OCI-M2 (cell line): Measurements from ENCODE around the gene RIPOR2.

Experiments used
- DNase-seq: peaks from one replicate; lab custom pipeline; 2025; ENCODE audit not compliant: unreplicated experiment; lab: John Stamatoyannopoulos, UW

The RIPOR2 gene

GRCh38 chr6:24851086-24851485 lies 84.7 kb downstream of the RIPOR2 start:
- DNase-seq = no peak

GRCh38 chr6:24849713-24850112 lies 86.0 kb downstream of the RIPOR2 start:
- DNase-seq = no peak

- DNase-seq = no peak
Measured at GRCh38 chr6:24848461-24848860, 87.3 kb downstream of the RIPOR2 start.

GRCh38 chr6:24847402-24847801 lies 88.4 kb downstream of the RIPOR2 start:
- DNase-seq = no peak

GRCh38 chr6:24845578-24845977 lies 90.2 kb downstream of the RIPOR2 start:
- DNase-seq = no peak

GRCh38 chr6:24844903-24845302 lies 90.9 kb downstream of the RIPOR2 start:
- no peak for DNase-seq

- no peak for DNase-seq
Measured at GRCh38 chr6:24844061-24844460, 91.7 kb downstream of the RIPOR2 start.

GRCh38 chr6:24840187-24840586 lies 95.6 kb downstream of the RIPOR2 start:
- no peak for DNase-seq

- no peak for DNase-seq
Measured at GRCh38 chr6:24838994-24839393, 96.8 kb downstream of the RIPOR2 start.

- no peak for DNase-seq
Measured at GRCh38 chr6:24838081-24838480, 97.7 kb downstream of the RIPOR2 start.

- no peak for DNase-seq
Measured at GRCh38 chr6:24836109-24836508, 99.7 kb downstream of the RIPOR2 start.

- no peak for DNase-seq
Measured at GRCh38 chr6:24833711-24834386, 101.9 kb downstream of the RIPOR2 start.

- no peak for DNase-seq
Measured at GRCh38 chr6:24832794-24833193, 103.0 kb downstream of the RIPOR2 start.

- DNase-seq = no peak
Measured at GRCh38 chr6:24831771-24832716, 103.7 kb downstream of the RIPOR2 start.

GRCh38 chr6:24829657-24830056 lies 106.1 kb downstream of the RIPOR2 start:
- no peak for DNase-seq

- DNase-seq = no peak
Measured at GRCh38 chr6:24827970-24828369, 107.8 kb downstream of the RIPOR2 start.

GRCh38 chr6:24827162-24827561 lies 108.6 kb downstream of the RIPOR2 start:
- no peak for DNase-seq

GRCh38 chr6:24825130-24825630 lies 110.6 kb downstream of the RIPOR2 start:
- DNase-seq = no peak

GRCh38 chr6:24824142-24824938 lies 111.4 kb downstream of the RIPOR2 start:
- no peak for DNase-seq

- DNase-seq = no peak
Measured at GRCh38 chr6:24823185-24823584, 112.6 kb downstream of the RIPOR2 start.

GRCh38 chr6:24822696-24823095 lies 113.1 kb downstream of the RIPOR2 start:
- no peak for DNase-seq
